NCI-H1092 (cell line): Measurements from ENCODE around the gene KCNK10.

ENCODE experiments used
- DNase-seq: peaks from one replicate; lab custom pipeline; 2025; lab: John Stamatoyannopoulos, UW

Gene KCNK10

GRCh38 chr14:88323086-88323522 is at the start of gene KCNK10:
Gene KCNK10, minus strand, starts transcription at chr14:88323269. Its CDS starts 471 bp downstream, at chr14:88322798.
- DNase-seq, result no peak

GRCh38 chr14:88369496-88369895 is 46.4 kb upstream of the KCNK10 start:
- DNase-seq, result no peak

GRCh38 chr14:88364710-88365413 is 41.8 kb upstream of the KCNK10 start:
- no peak for DNase-seq

- DNase-seq, result no peak
Measured at GRCh38 chr14:88363644-88364043, 40.6 kb upstream of the KCNK10 start.

GRCh38 chr14:88359500-88359899 is 36.4 kb upstream of the KCNK10 start:
- DNase-seq, result no peak

GRCh38 chr14:88354358-88354757 is 31.3 kb upstream of the KCNK10 start:
- DNase-seq, result no peak

- peak; percentile 21 for DNase-seq
Measured at GRCh38 chr14:88352698-88353097, 29.6 kb upstream of the KCNK10 start.

- peak; percentile 7 for DNase-seq
Measured at GRCh38 chr14:88351966-88352691, 29.1 kb upstream of the KCNK10 start.

- no peak for DNase-seq
Measured at GRCh38 chr14:88348546-88348945, 25.5 kb upstream of the KCNK10 start.

GRCh38 chr14:88346048-88346639 is 23.1 kb upstream of the KCNK10 start:
- no peak for DNase-seq

- no peak for DNase-seq
Measured at GRCh38 chr14:88342980-88343379, 19.9 kb upstream of the KCNK10 start.

GRCh38 chr14:88340357-88340756 is 17.3 kb upstream of the KCNK10 start:
- DNase-seq, result no peak

GRCh38 chr14:88333036-88333435 is 10.0 kb upstream of the KCNK10 start:
- no peak for DNase-seq

GRCh38 chr14:88327497-88327896 is 4.4 kb upstream of the KCNK10 start:
- no peak for DNase-seq

GRCh38 chr14:88326352-88327103 is 3.5 kb upstream of the KCNK10 start:
- DNase-seq, result no peak

GRCh38 chr14:88325883-88326282 is 2.8 kb upstream of the KCNK10 start:
- no peak for DNase-seq

GRCh38 chr14:88324930-88325329 is 1.9 kb upstream of the KCNK10 start:
- no peak for DNase-seq

GRCh38 chr14:88324491-88324890 is 1.4 kb upstream of the KCNK10 start:
- DNase-seq, result no peak

- no peak for DNase-seq
Measured at GRCh38 chr14:88323523-88324199, 592 bp upstream of the KCNK10 start.

GRCh38 chr14:88322504-88323085 is 474 bp downstream of the KCNK10 start:
- DNase-seq, result no peak
